K562 (cell line): Measurements from ENCODE around the gene CCDC200.
"Not testable (repeated sequence)": the region's sequence is repeated elsewhere in the genome, so short reads cannot be mapped to it uniquely, and the experiment has no call there.

ENCODE experiments used
- ADNP ChIP-seq: fragments of 200-800 bp; sonication (Bioruptor generic); IDR thresholded peaks from 2 replicates; pipeline ENCODE4 v1.6.1; 2016; ENCODE audit warnings: missing genetic modification characterization, missing compliant biosample characterization
- CTCF ChIP-seq, 3 experiments: IDR thresholded peaks in 2 of 3; conservative IDR thresholded peaks in 1 of 3; 2 replicates each; pipeline ENCODE4 v1.5.1; 2011 to 2012; ENCODE audit warnings: low read length in 3 of 3, mild to moderate bottlenecking in 3 of 3, control low read depth in 2 of 3, improper control_type of control experiment in 1 of 3, inconsistent platforms in 1 of 3, low read depth in 1 of 3, mixed read lengths in 1 of 3, moderate library complexity in 1 of 3; ENCODE audit not compliant: insufficient read depth in 2 of 3
- FOSL1 ChIP-seq: fragments of 200-800 bp; sonication (Bioruptor generic); conservative IDR thresholded peaks from 2 replicates; pipeline ENCODE4 v1.6.1; 2016; ENCODE audit warnings: missing genetic modification characterization, missing compliant biosample characterization
- HNRNPH1 ChIP-seq: fragments of 200-400 bp; formaldehyde crosslinking; optimal IDR thresholded peaks from 2 replicates; pipeline ENCODE3; 2017; ENCODE audit warnings: low read depth, mild to moderate bottlenecking, low read length, moderate library complexity
- SP1 ChIP-seq: sonication (generic); formaldehyde crosslinking; IDR thresholded peaks from 2 replicates; pipeline ENCODE4 v1.8.1; 2022; ENCODE audit warnings: mild to moderate bottlenecking, missing genetic modification reagents
- SREBF2 ChIP-seq: sonication (generic); formaldehyde crosslinking; IDR thresholded peaks from 2 replicates; pipeline ENCODE4 v1.4.0; 2020; ENCODE audit warnings: mild to moderate bottlenecking, missing genetic modification reagents
- TCF7 ChIP-seq: sonication (generic); IDR thresholded peaks from 2 replicates; pipeline ENCODE4 v1.6.1; 2016; ENCODE audit warnings: antibody characterized with exemption, borderline replicate concordance
- U2AF2 ChIP-seq: fragments of 200-400 bp; formaldehyde crosslinking; optimal IDR thresholded peaks from 2 replicates; pipeline ENCODE3; 2017; ENCODE audit warnings: low read depth, mild to moderate bottlenecking, low read length
- USF1 ChIP-seq: sonication (generic); formaldehyde crosslinking; IDR thresholded peaks from 2 replicates; pipeline ENCODE4 v1.9.0; 2022; ENCODE audit warnings: mild to moderate bottlenecking, missing genetic modification reagents

- TF ChIP-seq CTCF (IDR thresholded peaks at IDR 0.05 in 2 of 3, conservative IDR thresholded peaks at IDR 0.05 in 1 of 3; ENCODE audit: insufficient read depth in 2 of 3, low read depth in 1 of 3, low read length in 3 of 3); USF1 (CRISPR knock-in tag); HNRNPH1; SREBF2 (CRISPR knock-in tag); TCF7; U2AF2; ADNP (tag); FOSL1 (tag); SP1 (CRISPR knock-in tag): not testable (repeated sequence)
Observed at GRCh38 chr17:43239597-43239996, 11.2 kb upstream of the CCDC200 start.
